C4-2B (cell line): Measurements from ENCODE around the gene PDZRN4.

Experiments
- ZFX ChIP-seq: fragments of 450-650 bp; IDR thresholded peaks from 2 replicates; pipeline ENCODE4 v1.6.1; 2017
- TF ChIP-seq, protein P1 (sequence below): fragments of 450-650 bp; conservative IDR thresholded peaks from 2 replicates; pipeline ENCODE4 v1.5.1; 2017; ENCODE audit warnings: mild to moderate bottlenecking

DNA sequence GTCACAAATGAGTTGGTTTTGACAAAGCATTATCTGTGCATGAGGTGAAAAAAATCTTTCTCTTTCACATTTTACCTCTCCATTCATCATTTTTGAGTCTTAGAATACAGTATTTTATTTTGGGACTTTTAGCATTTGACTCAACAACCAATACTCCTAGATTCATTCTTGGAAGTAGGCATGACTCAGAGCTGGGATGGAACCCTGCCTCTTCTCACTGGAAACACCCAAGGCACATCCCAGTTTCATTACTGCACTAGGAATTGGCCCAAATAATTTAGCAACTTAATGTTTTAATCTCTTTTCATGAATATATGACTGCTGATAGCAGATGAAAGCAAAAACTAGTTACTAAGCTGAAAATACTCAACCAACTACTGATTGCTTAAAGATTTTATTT lies 3.3 kb upstream of the PDZRN4 start:
- TF ChIP-seq, protein P1, sequence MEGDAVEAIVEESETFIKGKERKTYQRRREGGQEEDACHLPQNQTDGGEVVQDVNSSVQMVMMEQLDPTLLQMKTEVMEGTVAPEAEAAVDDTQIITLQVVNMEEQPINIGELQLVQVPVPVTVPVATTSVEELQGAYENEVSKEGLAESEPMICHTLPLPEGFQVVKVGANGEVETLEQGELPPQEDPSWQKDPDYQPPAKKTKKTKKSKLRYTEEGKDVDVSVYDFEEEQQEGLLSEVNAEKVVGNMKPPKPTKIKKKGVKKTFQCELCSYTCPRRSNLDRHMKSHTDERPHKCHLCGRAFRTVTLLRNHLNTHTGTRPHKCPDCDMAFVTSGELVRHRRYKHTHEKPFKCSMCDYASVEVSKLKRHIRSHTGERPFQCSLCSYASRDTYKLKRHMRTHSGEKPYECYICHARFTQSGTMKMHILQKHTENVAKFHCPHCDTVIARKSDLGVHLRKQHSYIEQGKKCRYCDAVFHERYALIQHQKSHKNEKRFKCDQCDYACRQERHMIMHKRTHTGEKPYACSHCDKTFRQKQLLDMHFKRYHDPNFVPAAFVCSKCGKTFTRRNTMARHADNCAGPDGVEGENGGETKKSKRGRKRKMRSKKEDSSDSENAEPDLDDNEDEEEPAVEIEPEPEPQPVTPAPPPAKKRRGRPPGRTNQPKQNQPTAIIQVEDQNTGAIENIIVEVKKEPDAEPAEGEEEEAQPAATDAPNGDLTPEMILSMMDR: no peak
- TF ChIP-seq ZFX: no peak
